T1000 (cell line): ENCODE results near the gene ASL.
"Not testable (repeated sequence)": the region's sequence is repeated elsewhere in the genome, so short reads cannot be mapped to it uniquely, and the experiment has no call there.

Source experiments
- DNase-seq: peaks from one replicate; lab custom pipeline; 2025; ENCODE audit warnings: mixed read lengths; lab: John Stamatoyannopoulos, UW

The ASL gene

DNA sequence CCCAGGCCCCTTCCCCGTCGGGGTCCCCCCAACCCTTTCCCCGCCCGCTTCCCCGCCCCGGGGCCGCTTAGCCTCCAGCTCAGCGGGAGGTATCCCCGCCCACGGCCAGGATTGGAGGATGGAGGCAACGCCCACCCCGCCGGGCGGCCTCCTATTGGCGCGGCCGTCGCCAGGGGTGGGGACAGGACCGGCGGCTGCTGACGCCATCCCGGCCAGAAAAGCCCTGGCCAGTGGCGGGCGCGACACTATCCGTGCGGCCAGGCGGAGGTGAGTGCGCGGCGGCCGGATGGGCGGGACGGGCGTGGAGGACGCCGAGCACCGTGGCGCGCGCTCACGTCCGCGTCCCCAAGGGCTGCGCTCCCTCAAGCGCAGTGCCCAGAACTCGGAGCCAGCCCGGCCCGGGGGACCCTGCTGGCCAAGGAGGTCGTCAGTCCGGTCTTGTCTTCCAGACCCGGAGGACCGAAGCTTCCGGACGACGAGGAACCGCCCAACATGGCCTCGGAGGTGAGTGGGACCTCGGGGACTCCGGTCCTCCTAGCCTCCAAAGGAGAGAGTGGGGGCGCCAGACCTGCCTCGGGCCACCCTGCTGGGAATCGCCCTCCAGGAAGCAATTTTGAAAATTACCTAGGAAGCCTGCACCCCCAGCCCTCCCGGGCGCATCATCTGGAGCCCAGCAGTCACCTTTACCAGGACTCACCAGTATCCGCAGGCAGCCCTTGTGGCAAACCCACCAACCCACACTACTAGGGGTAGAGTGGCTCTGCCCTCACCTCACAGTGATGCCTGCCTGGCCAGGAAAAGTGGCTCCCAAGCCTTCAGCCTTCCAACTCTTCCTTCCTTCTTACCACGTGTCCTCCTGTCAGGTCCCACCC, at the start of gene ASL:
TSS of gene ASL (plus strand) at position 230 of the 872 bp plus-strand sequence. CDS start at position 493, 263 bp downstream.
- DNase-seq = peak; percentile 73

DNA sequence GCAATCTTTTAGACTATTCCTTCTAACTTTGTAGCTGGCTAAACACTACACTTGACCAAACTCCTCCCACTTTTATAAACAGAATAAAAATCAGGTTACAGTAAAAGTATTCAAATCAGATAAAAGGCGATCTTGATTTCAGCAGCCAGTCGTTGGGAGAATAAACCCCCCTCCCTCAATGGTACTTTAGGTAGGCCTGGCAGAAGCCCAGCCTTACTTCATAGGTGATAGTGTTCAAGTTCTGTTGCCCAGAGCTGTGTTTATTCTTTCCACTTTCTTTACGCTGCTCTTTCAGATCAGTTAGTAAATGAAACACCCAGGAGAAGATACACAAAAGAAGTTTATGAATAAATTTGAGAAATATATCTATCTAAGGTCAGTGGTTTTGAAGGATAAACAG, 47.3 kb upstream of the ASL start:
- not testable (repeated sequence) for DNase-seq

DNA sequence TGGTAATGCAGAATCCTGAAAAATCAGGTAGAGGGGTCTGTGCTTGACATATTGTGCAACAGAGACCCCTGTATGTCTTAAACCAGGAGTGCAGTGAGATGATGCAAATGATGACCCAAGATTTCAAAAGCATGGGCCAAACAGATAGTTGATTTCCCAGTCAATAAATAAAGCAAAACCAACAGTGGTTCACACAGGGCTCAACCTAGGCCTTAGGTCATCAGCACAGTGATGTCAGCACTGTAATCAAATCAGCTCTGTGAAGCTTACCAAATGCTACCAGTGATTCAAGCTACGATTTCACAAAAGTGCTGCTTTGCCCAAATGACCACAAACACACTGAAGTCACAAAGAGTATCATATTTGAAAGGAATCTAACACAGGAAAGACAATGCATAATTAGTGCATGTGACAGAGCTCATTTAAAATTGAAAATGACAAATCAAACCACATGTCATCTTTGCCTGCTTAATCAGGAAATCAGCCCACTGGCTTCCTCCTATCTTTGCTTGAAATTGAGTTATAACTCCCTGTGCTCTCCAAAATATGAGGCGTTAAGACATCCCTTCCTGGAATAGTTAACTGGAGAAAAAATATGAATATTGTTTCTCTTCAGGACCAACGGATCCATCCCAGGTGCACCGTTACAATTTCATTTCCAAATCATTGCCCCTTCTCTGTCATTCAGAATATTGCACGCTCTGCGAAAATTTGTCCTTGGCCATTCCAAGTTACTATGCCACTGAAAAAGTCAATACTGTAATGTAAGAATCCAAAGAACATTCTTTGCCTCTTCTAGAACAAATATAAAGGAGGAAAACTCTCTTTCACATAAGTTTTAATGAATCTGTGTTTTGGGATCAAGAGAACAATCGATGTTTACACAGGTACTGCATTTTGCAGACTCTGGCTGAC, 41.9 kb upstream of the ASL start:
- no peak for DNase-seq

DNA sequence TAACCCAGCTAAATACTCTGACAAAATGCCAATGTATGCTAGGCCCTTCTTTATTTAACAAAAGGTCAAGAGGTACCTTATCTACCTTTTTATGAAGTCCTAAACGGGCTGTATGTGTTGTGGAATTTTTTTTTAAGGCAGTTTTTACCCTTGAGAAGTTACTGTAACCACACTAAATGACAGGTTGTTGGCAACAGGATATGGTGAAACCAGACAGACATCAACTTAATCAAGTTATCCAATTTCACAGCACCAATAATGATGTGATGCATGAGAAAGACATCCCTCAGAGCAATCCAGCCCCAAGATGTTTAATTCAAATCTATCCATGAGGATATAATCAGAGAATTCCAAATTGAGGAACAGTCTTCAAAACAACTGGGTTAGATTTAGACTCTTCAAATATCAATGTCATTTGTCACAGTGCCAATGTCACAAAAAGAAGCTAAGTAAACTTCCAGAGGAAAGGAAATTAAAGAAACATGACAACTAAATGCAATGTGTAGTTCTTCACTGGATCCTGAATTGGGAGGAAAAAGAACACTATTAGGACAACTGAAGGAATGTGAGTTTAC, 41.1 kb upstream of the ASL start:
- not testable (repeated sequence) for DNase-seq

DNA sequence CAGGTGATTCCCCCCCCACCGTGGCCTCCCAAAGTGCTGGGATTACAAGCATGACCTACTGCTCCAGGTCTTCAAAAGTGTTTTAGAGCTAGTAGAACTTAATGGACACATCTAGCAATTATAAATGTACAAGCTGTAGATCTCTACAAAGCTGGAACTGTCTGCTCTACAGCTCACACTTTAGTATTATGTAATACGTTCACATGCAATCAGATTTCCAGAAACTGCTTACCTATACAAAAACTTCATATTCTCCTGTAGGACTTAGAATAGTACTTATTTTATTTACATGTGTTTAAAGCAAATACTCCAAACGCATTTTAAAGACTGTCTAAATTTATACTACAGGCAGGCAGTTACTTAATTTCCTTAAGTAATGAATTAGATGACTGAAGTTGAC, 39.2 kb upstream of the ASL start:
- no peak for DNase-seq

DNA sequence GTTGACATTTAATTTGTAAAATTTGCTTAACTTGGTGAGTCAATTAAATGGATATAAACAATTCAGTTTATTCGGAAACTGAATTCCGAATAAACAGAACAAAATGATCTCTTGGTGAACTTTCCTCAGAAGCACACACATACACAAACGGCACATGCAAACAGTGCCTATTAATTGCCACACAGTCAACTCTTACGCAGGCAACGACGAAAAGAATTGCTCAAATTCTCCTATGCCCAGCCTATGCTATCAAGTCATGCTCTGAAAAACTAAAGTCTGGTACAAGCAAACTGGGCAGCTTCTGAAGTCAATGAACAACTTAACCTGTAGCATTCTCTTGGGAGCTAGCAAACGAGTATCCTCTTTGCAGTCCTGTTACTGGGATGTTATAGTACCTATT, 38.8 kb upstream of the ASL start:
- no peak for DNase-seq

DNA sequence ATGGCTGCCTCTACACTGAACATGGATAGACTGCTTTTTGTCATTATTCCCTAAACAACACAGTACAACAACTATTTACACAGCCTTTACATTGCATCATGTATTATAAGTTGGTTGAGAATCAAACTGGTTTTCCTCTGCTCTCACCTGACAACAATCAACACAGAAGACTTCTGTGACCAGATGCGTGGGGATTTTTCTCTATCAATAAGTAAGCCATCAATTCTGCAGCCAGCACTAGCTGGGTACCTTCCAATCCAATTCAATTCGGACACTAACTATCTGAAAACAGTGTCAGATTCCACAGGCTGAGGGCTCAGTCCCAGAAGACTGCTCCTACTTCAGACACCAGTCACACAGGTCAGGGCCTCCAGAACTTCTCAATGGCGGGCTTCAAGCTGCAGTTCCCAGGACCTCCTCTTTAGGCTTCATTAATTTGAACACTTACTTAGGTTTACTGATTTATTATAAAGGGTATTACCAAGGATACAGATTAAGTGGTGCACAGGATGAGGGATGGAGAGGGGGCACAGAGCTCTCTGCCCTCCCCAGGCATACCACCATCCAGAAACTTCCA, 36.4 kb upstream of the ASL start:
- DNase-seq = no peak

DNA sequence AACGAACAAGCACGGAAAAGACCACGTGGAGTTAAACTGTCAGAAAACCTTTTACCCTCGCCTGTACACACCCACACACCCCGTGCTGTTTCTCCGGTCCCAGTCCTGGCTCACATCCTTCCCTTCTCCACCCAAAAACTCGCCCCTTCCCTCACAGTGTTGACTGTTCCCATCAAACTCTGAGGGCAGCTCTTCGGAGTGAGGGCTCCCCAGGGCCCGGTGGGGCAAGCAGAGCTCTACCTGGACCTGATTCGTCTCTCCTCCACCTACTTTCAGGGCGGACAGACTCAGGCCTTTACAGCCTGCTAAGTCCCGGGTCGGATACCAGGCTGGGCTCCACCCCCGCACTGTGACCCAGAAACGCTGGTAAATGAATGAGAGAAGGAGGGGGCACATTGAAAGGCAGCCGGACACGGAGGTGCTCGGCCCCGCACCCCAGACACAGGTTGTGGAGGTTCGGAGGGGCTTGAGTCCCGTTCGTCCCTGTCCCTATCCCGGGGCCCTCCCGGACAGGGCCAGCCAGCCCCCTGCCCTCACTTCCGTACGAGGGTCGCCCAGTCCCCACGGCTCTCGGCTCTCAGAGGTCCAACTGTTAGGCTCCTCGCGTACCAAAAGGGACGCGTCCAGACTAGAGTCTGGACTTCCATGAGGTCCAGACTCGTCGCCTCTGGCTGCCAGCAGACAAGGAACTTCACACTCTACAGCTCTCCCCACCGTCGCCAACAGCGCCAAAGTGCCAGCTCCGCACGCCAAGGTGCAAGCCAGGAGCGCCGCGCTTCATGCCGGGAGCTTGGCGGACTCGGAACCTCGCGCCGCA, 31.7 kb upstream of the ASL start:
- DNase-seq = no peak

DNA sequence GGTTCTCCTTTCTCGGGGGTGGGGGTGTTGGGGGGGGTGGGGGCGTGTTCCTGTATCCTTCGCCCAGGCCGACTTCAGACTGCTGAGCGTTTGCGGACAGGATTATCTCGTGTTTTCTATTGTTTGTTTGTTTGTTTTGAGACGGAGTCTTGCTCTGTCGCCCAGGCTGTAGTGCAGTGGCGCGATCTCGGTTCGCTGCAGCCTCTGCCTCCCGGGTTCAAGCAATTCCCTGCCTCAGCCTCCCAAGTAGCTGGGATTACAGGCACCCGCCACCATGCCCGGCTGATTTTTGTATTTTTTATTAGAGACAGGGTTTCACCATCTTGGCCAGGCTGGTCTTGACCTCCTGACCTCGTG, 31.1 kb upstream of the ASL start:
- DNase-seq = not testable (repeated sequence)

DNA sequence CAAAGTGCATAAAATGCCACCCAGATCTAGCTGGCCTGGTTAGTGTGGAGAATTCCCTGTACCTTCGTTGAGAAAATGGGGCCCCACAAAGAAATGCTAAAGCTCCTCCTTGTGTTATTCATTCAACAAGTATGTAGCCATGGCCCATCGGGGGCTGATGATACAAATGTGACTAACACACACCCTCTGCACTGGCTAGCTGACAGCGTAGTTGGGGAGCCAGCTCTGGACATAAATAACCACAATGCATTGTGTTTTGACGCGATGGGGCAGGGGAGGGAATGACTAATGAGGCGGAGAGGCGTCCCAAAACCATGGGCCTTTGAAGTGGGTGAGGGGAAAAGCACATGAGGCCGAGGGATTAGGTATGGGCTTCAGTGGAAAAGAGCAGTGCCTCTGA, 28.2 kb upstream of the ASL start:
- DNase-seq = peak; percentile 73

DNA sequence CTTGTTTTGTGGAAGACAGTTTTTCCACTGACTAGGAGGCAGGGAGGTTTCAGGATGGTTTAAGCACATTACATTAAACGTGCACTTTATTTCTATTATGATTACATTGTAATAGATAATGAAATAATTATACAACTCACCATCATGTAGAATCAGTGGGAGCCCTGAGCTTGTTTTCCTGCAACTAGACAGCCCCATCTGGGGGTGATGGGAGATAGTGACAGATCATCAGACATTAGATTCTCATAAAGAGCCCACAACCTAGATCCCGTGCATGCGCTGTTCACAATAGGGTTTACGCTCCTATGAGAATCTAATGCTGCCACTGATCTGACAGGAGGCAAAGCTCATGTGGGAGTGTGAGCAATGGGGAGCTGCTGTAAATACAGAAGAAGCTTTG, 25.7 kb upstream of the ASL start:
- not testable (repeated sequence) for DNase-seq

DNA sequence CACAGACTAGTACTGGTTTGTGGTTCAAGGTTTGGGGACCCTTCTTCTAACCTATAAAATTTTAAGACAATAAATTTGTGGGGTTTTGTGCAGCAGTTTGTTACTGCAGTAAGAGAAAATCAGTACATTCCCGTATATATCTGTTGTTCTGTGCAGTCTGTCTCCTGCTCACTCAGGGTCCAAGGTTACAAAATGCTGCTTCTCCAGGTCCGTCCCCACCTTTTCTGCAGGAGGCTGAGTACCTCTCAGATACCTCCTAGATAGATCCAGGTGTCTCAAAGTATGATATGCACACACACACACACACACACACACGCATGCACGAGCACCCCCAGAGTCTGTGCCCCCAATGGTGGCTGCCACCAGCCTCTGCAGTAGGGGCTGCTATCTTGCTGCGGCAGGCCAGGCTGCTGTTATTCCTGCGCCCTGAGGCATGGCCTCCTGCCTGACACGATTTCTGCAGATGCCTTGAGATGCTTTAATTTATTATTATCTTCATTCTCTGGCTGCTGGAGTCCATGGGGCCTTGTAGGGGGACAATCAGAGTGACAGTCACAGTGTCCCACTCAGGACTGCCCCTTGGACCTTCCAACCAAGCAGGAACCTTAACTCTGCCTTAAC, 25.2 kb upstream of the ASL start:
- DNase-seq = no peak

DNA sequence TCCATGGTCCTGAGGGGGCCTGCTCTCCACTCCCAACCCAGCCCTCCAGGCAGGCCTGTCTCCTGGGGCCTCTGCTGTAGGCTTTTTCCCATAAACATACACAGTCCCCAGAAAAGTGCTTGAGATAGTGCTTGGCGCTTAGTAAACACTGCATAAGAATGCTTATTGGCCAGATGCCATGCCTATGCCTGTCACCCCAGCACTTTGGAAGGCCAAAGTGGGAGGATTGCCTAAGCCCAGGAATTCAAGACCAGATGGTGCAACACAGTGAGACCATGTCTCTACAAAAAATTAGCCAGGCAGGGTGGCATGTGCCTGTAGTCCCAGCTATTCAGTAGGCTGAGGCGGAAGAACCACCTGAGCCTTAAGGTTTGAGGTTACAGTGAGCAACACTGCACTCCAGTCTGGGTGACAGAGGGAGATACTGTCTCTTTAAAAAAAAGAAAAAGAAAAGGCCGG, 24.6 kb upstream of the ASL start:
- peak; percentile 34 for DNase-seq

DNA sequence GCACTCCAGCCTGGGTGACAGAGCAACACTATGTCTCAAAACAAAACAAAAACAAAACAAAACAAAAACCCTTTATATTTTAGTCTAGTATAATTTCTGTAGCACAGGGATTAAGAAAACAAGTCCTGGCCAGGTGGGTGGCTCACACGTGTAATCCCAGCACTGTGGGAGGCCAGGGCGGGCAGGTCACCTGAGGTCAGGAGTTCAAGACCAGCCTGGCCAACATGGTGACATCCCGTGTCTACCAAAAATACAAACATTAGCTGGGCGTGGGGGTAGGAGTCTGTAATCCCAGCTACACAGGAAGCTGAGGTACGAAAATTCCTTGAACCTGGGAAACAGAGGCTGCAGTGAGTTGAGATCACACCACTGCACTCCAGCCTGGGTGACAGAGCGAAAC, 23.2 kb upstream of the ASL start:
- DNase-seq = no peak

DNA sequence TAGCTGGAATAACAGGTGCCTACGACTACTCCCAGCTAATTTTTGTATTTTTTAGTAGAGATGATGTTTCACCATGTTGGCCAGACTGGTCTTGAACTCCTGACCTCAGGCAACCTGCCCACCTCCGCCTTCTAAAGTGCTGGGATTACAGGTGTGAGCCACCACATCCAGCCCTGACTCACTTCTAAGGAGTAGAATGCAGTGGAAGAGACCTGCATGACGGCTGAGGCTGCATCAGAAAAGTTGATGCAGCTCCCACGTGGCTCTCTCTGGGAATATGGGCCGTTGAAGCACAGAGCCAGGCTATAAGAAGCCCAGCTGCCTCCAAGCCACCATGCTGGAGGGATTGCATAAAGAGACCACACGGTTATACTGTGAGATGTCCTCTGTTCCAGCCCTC, 21.6 kb upstream of the ASL start:
- no peak for DNase-seq

DNA sequence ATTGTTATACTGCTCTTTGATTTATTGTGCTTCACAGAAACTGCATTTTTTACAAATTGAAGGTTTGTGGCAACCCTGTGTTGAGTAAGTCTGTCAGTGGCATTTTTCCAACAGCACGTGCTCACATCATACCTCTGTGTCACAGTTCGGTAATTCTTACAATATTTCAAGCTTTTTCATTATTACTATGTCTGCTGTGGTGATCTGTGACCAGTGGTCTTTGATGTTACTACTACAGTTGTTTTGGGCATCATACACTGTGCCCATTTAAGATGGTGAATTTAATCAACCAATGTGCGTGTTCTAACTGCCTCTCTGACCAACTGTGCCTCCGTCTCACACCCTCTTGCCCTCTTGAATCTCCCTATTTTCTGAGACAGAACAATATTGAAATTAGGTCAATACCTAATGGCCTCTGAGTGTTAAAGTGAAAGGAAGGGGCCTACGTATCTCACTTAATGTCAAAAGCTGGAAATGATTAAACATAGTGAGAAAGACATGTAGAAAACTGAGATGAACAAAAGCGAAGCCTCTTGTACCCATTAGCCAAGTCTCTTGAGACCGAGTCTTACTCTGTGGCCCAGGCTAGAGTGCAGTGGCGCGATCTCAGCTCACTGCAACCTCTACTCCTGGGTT, 20.2 kb upstream of the ASL start:
- DNase-seq = no peak

DNA sequence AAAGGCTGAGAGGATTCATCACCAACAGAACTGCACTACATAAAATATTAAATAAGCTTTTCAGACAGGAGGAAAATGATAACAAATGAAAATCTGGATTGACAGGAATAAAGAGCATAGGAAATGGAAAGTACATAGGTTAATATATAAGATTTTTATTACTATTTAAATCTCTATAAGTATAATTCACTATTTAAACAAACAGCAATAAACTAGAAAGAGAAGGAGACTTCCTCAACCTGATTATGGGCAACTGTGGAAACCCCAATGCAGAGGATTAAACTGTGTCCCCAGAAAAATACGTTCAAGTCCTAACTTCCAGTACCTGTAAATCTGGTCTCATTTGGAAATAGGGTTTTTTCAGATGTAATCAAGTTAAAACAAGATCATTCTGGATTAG, 14.8 kb upstream of the ASL start:
- no peak for DNase-seq

DNA sequence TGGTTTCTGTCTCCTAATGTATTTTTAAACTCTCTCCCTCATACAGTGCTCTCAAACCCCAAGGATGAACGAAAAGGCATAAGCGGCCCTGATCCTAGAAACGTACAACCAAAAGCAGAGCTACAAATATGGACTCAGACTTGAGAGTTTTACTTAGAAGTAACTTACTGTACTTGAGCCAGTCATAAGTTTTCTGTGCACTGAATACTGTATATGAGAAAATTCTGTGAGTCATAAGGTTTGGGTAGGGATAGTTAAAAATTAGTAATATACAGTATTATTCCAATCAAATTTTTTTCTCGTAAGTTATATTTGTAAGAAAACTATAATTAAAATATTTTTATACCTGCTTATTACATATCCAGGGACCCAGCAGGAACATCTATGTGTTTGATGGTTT, 5.9 kb upstream of the ASL start:
- DNase-seq = no peak

DNA sequence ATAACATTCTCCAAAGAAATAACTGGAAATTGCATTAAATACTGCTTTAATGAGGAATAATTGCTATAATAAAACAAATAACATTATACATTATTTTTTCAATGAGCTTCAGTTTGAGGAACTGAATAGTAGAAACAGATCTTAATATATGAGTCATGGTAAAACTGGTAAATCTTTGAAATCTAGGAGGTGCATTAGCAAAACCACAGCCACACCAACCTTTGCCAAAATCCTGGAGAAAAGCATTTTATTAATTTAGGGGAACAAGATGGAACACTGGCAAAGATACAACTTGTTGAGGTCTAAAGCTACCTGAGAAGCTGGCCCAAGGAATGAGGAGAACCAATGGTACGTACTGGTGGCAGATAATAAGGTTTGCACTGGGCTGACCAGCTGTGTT, 5.4 kb upstream of the ASL start:
- DNase-seq = no peak

DNA sequence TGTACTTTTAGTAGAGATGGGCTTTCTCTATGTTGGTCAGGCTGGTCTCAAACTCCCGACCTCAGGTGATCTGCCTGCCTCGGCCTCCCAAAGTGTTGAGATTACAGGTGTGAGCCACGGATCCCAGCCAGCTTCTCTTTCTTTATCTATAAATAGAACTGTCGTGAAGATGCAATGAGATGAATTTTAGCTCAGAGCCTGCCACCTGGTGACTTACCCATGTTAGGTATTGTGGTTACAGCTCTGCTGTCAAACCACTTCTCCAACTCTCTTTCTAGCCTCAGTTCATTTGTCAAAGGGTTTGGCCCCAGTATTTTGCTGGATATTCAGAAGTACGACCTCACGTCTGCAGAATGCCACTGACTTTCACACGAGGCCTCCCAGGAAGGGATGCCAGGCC, 3.4 kb upstream of the ASL start:
- not testable (repeated sequence) for DNase-seq
